Lung microvascular endothelial cell (primary cell): Measurements from ENCODE around the gene VAMP7. TPM values are rescaled to one million over a fixed set of nuclear protein-coding genes. Genes with fewer than 3 reads are reported as not detected.

Experiments
- total RNA-seq: library from RNA; depleted of rRNA; stranded (reverse); fragments of >200 nt; gene quantifications from 2 replicates; pipeline ENCODE4 v1.2.1, GENCODE V29; 2014

The VAMP7 gene
- total RNA-seq, 1 donor from 2014 or later, result 32.7 TPM

Other genes with a start within 250 kb of the VAMP7 start
- gene IL9R, start 116.4 kb downstream of the VAMP7 start, total RNA-seq, result not detected in 2 replicates